ENCODE data around the gene PTRH2. TPM values are rescaled to one million over a fixed set of nuclear protein-coding genes. Genes with fewer than 3 reads are reported as not detected.
"Not testable (repeated sequence)": the region's sequence is repeated elsewhere in the genome, so short reads cannot be mapped to it uniquely, and the experiment has no call there.

PTRH2 gene
- total RNA-seq (2014; rRNA removed; shearing (Covaris generic)) = 26.8 and 29.7 TPM in 2 replicates

DNA sequence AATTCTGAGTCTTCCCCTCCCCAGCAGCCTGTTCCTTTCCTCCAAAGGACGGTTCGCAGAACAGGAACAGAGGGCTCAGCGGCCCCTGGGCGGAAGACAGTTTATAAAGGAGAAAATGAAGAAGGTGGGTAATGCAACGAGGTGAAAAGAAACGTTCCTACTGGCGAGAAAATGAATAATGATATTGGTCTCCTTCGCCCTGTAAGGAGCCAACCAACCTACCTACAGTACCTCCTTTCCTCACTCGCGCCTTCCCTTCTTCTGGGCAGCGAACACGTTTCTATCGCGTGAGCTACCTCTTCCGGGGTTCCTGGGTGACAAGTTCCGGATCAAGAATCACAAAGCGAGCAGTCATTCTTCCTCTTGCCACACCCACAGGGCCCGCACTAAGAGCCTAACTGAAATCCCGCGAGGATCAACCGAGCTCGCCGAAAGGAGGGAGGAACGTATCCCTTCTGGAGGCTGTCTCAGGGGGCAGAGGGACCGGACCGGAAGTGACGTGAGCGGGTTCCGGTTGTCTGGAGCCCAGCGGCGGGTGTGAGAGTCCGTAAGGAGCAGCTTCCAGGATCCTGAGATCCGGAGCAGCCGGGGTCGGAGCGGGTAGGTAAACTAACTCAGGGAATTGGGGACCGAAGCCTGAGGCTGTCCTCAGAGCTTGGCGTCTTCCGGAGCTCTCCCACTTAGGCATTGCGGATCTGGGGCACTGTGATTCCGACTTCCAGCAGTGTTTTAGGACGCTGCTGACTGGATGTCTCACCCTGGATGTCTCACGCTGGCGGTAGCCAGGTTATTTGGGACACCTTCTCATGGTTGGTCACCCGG lies at the start of gene PTRH2, which contains the start of gene VMP1:
TSS of gene PTRH2 (minus strand) at position 282 of the 822 bp plus-strand sequence. CDS start 9,452 bp downstream, outside the sequence.
TSS of gene VMP1 (plus strand) at position 506 of the 822 bp plus-strand sequence. CDS start 23,793 bp downstream, outside the sequence.
- peak; percentile 100 for DNase-seq (ENCODE audit: low read depth)

DNA sequence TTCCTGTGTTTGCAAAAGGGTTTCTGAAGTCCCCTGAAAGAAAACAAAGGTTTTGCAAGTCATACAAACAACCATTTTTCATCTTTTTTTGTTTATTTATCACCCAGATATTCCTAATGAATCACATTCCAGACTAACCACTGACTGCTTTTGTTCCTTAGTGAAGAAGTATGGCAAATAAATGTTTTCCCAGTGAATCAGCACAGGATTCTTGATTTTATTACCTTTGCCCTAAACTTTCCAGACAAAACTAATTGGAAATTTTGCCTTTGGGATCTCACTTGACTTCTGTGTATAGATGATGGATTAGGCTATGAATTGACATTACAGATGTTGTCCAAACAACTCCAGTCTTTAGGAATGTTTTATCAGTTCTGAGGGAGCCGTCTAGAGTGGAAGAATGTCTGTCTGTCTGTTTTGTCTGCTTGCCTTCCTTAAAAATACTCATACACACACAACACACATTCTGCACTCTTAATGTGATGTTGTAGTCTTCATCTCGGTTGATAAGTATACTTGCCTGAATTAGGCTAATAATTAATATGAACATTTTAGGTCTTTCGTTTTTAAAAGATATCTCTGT lies 49.1 kb upstream of the PTRH2 start:
- DNase-seq (ENCODE audit: low read depth) = peak; percentile 95

DNA sequence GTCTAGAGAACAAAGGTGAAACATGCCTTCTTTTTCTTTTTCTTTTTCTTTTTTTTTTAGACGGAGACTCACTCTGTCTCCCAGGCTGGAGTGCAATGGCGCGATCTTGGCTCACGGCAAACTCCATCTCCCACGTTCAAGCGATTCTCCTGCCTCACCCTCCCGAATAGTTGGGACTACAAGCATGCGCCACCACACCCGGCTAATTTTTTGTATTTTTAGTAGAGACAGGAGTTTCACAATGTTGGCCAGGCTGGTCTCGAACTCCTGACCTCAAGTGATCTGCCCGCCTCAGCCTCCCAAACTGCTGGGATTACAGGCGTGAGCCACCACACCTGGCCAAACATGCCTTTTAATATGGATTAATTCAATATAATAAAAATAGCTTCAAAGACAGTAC lies 47.8 kb upstream of the PTRH2 start:
- DNase-seq (ENCODE audit: low read depth) = not testable (repeated sequence)

DNA sequence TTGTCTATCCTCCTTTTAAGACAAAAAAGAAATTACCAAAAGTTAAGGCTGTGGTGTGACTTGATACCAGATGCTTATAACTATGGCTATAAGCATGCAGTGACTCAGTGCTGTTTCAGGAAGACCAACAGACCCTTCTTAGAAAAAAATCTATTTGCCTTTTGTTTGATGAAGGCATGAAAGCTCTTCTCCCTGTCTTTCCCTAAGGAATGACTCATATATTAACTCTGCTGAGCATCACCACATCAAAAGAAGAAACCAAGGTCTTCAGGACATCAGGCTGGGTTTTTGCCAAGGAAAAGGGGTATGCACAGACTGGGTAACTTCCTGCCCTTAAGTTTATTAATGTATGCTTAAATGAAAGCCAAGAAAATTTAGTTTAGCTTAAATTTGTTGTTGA lies 47.3 kb upstream of the PTRH2 start:
- DNase-seq (ENCODE audit: low read depth) = peak; percentile 97

DNA sequence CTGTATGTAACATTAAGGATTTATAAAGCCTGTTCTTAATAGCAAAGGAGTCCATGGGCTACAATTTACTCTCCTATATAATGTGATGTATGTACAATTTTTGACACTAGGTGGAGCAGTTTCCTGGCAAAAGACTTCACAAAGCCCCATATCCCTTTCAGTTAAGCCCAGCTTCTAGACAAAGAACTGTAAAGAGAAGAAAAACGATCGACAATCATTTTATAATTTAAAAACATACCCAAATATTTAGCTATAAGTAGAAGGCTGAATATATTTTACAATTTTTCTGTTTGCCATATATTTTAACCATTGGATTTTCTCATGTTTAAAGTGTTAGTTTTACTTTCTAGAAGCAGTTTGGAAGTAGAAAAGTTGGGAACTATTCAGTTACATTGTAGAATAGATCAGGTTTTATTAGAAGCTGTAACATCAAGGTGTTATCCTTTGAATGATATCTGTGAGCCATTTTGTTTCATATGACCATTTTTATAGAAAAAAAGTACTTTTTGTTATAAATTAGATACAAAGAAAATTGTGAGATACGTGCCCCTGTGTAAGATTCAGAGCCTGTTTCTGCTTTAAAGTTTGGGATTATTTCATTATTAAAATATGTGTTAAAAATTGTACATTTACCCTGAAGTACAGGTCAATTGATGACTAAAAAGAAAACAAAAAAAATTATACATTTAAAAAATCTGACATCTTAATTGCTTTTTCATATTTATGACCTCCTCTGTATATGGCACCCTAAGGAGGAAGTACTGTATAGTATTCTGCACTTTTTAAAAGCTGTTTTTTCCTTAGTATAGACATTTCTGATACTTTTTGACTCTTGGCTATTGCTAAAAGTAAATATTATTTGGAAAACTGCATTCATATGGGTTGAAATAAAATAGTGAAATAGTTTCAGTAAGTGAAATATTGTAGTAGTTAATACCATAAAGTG lies 46.6 kb upstream of the PTRH2 start:
- peak; percentile 89 for DNase-seq (ENCODE audit: low read depth)

DNA sequence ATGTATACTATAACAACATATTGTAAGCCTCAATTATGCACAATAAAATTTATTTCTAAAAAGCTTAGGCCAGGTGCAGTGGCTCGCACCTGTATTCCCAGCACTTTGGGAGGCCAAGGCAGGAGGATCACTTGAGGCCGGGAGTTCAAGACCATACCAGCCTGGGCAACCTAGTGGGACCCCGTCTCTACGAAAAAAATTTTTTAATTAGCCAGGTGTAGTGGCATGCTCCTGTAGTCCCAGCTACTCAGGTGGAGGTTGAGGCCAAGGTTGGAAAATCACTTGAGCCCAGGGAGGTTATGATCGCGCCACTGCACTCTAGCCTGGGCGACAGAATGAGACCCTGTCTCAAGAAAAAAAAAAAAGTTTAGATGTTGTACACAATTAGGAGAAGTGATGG lies 45.7 kb upstream of the PTRH2 start:
- no peak for DNase-seq (ENCODE audit: low read depth)

DNA sequence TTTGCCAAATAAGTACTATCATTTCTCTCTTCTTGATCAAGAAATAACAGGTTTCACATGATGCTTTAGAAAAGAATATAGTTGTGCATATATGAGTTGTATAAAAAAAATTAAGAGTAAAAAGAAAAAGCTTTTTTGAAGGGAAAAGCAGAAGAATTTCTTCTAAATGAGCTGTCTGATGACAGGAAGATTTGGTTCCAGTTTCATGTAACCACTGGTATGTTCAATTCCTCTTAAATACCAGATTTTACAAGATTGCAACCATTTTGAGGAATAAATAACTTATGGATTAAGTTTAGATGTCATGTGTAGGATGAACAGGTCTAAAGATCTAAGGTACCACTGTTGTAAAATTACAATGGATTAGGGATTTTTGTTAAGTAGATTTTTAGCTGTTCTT lies 45.2 kb upstream of the PTRH2 start:
- no peak for DNase-seq (ENCODE audit: low read depth)

DNA sequence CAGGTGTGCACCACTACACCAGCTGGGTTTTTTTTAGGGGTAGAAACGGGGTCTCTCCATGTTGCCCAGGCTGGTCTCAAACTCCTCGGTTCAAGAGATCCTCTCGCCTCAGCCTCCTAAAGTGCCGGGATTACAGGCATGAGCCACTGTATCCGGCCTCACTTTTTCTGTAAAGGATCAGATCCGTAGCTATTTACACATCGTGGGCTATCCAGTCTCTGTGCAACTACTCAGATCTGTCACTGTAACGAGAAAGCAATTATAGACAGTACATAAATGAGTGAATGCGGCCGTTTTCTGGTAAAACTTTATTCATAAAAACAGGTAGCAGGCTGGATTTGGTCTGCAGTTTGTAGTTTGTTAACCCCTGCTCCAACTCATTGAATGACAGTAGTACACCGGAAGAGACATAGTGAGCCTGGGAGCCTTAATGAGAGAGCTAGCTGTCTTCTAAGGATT lies 44.8 kb upstream of the PTRH2 start:
- no peak for DNase-seq (ENCODE audit: low read depth)

DNA sequence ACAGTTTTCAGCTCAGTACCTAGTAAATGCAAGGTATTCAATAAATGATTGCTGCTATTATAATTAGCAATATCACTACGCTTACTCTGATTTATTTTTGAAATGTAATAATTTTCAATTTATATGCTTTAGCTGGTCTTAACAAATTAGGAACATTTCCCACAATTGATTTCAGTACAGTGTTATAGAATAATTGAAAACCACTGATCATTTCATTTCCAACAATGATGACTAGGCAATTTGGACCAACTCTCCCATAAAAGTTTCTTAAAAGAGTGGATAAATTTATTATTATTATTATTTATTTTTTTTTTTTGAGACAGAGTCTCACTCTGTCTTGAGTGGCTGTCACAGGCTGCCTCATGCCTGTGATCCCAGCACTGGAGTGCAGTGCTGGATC lies 41.4 kb upstream of the PTRH2 start:
- DNase-seq (ENCODE audit: low read depth) = no peak

DNA sequence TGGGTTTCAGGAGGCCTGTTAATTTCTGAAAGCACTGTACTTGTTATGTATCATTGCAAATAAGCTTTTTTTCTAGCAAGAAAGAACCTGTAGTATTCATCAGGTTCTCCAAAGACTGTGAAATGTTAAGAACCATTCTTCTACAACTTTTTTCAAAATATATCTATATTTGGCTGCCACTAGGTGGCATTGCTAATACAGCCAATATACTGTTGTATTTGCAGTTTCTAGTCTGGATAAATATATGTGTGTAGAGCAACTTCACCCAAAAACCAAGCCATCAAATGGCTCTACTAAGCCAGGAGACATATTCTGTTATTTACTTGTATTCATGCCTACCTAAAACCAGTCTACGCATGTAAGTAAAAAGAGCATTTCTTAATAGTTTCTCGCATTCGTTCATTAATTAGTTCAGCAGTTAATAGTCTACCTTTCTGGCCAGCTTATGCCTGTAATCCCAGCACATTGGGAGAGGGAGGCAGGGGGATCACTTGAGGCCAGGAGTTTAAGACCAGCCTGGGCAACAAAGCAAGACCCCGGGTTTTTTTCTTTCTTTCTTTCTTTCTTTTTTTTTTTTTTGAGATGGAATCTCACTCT lies 39.7 kb upstream of the PTRH2 start:
- peak; percentile 66 for DNase-seq (ENCODE audit: low read depth)

DNA sequence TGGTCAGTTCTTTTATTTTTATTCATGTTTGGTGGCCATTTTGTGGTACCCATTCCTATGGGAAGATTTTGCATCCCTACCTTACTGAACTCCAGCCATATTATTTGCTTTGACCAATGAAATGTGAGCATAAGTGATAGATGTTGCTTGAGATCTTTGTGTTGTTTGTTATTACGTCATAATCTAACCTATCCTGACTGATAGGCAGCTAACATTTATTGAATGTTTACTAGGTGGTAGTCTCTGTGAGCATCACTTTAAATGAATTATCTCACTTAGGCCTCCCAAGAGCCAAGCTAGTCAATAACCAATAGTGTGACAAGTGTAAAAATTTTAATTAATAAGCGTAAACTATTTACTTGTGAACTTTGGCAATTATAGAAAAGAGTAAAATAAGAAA lies 37.8 kb upstream of the PTRH2 start:
- no peak for DNase-seq (ENCODE audit: low read depth)

DNA sequence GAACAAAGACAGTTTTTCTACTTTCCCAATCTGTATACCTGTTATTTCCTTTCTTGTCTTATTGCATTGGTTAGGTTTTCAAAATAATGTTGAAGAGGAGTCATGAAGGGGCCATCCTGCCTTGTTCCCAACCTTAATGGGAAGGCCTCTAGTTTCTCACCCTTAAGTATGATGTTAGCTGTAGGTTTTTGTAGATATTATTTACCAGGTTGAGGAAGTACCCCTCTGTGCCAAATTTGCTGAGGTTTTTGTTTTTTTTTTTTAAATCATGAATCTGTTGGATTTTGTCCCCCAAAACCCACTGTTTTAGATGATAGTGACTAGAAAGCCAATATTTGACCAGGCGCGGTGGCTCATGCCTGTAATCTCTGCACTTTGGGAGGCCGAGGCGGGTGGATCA lies 36.6 kb upstream of the PTRH2 start:
- no peak for DNase-seq (ENCODE audit: low read depth)

DNA sequence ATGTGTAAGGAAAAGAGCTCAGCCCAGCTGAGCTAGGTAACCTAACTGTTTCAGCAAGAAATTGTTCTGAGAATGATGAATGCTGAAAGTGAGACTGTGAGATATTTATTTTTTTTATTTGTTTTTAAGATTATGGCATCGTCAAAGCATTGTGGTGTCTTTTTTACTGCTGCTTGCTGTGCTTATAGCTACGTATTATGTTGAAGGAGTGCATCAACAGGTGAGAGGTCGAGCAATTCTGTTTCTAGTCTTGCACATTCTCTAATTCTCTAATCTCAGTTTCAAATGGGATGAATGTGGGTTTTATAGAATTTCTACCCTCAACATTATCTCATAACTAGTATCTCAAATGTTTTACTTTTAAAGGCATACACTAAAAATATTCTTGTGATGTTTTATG lies 30.1 kb upstream of the PTRH2 start:
- no peak for DNase-seq (ENCODE audit: low read depth)

DNA sequence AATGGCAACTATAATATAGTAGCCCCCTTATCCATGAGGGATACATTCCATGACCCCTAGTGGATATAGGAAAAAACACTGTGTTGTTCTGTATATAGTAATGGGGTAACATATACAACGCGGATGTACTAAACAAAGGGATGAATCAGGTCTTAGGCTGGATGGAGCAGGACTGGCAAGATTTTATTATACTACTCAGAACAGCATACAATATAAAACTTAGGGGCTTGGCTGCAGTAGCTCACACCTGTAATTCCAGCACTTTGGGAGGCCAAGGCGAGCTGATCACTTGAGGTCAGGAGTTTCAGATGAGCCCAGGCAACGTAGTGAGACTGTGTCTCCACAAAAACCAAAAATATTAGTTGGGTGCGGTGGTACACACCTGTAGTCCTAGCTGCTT lies 27.0 kb upstream of the PTRH2 start:
- DNase-seq (ENCODE audit: low read depth) = no peak

DNA sequence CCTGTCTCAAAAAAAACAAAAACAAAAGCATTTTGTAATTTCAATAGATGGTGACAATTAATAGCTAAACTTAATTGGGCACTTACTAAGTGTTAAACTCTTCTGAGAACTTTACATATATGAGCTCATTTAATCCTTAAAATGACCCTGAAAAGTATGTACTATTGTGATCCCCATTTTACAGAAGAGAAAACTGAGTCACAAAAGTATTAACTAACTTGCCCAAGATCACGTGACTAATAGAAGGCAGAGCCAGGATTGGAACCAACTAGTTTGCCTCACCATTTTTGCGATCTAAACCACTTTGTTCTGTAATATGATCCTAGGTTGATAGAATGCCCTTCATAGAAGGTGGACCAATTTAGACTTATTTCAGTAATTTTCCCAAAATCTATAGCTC lies 26.5 kb upstream of the PTRH2 start:
- no peak for DNase-seq (ENCODE audit: low read depth)

DNA sequence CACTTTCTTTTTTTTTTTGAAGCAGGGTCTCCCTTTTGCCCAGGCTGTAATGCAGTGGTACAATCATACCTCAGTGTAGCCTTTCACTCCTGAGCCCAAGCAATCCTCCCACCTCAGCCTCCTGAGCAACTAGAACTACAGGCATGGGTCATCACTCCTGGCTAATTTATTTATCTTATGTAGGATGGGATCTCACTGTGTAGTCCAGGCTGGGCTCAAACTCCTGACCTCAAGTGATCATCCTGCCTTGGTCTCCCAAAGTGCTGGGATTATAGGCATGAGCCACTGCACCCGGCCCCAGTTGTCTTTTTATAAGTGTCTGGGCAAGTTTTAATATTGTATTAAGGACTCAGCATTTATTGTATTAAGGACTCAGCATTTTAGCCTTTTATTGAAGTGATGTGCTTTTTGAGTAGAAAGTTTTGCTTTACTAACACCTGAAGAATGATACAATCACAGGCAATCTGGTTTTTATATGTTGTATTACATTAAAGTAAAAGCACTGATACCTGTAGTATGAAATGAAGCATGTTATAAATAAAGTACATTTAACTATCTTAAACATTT lies 23.1 kb upstream of the PTRH2 start:
- DNase-seq (ENCODE audit: low read depth) = no peak

DNA sequence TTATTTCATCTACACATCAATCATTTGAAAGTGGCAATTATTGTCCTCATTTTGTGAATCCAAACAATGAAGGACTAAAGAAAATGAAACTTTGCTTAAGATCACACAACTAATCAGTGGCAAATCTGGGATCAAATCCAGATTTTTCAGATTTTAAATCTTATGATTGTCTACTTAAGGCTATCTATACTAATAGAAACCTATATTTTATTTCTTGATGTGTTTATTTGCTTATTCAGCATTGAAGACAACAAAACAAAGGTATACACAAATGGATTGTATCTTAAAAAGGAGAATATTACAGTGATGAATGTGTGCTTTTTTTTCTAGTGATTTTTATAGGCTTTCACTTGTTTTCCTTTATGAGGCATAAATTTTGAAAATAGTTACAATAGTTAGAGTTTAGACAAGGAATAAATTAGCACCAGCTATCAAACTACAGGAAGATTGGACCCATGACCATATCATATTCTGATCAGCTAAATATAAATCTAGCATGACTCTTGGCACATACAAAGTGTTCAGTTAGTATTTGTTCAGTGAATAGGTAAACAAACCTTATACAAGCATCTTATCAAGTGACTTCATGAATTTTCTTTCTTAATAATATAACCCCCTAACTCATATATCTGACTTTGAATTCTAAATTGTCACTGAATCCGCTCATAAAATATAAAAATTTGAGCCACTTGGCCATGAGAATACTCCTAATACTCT lies 20.7 kb upstream of the PTRH2 start:
- DNase-seq (ENCODE audit: low read depth) = no peak

DNA sequence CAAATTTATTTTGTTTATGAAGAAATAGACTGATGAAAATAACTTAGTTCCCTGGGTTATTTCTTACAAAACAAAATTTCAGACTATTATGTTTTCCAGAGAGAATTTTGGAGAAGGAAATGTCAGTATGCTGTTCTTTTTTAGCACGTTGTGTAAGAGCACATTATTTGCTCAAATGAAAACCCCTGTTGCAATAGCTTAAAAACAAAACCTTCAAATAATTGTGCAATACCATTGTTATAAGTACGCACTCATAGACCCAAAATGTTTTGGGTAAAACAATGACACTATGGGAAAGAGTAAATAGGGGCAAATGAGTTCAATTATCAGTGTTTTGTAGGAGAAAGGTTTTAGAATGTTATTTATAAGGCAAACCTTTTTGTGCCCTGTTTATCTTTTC lies 18.5 kb upstream of the PTRH2 start:
- DNase-seq (ENCODE audit: low read depth) = no peak

DNA sequence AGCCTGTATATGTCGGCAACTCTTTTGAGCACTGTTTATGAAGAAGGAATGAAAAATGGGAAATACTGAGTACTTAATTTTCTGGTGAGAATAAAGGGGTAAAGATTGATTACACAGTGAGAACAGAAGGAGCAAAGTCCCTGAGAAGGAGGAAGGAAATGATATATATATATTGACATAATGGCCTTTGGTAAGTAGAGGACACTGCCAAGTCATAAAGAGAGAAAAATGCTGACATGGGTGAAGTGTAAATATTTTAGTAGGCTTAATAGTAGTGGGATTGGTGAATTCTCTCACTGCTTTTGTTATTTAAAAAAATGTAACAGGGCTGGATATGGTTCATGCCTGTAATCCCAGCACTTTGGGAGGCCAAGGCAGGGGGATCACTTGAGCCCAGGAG lies 16.4 kb upstream of the PTRH2 start:
- no peak for DNase-seq (ENCODE audit: low read depth)

DNA sequence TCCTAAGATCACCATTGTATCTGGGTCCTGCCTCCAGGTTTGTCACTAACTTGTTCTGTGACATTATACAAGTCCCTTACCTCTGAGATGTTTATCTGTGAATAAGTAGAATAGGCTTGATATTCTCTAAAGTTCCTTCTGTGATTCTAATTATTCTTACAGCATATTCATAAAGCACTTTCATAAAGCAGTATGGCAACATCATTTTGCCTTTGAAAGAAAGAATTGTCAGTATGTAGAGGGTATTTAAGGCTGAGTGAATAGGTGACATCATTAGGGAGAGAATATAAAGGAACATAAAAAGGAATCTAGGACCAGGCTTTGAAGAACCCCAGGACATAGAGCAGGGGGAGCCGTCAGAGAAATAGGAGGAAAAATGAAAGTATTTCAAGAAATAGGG lies 15.8 kb upstream of the PTRH2 start:
- no peak for DNase-seq (ENCODE audit: low read depth)

DNA sequence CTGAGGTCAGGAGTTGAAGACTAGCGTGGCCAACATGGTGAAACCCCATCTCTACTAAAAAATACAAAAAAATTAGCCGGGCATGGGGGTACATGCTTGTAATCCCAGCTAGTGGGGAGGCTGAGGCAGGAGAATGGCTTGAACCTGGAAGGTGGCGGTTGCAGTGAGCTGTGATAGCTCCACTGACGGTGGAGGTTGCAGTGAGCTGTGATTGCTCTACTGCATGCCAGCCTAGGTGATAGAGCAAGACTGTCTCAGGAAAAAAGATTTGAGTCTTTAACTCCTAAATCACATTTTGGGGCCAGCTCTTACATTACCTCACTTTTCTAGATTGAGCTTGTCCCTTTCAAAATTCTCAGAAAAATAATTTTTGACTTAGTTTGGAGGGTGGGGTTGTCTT lies 15.4 kb upstream of the PTRH2 start:
- no peak for DNase-seq (ENCODE audit: low read depth)
